ENCODE results near the gene GNG12. TPM values are rescaled to one million over a fixed set of nuclear protein-coding genes. Genes with fewer than 3 reads are reported as not detected.

The GNG12 gene
- total and polyA plus RNA-seq, 10 donors, result 15.2 to 102 (median 76.2) TPM

GRCh38 chr1:67834246-67834877 is 1.1 kb upstream of the GNG12 start:
- H3K27me3 ChIP-seq (replicated peaks in 1 of 7), result peaks cover 0 to 86% (median 24%) of the 10 kb centered on the region in 7 donors
- no peaks in the 10 kb centered on the region for H3K9me3 ChIP-seq
- H3K36me3 ChIP-seq, result no peaks in the 10 kb centered on the region
- intact Hi-C loops (cut with DNase I; ENCODE audit: low total_unique reads), result loop anchor here (10.0 kb wide), 1 partner anchor 70 kb away; no protein-coding TSS in a partner anchor
- DNase-seq, result no peak
- H3K4me3 ChIP-seq, result no peak overlapping the region
- H3K27ac ChIP-seq, result peak overlapping the region in 1 of 8 donors; percentile 88
- 57 to 77% (median 64%) methylated on average over 4 of the region's 4 CpGs for WGBS, 5 donors
- H3K4me1 ChIP-seq, result peaks cover 0 to 47% (median 27%) of the 10 kb centered on the region in 6 donors
- no peak for TF ChIP-seq CTCF (IDR thresholded peaks at IDR 0.05 in 8 of 11, conservative IDR thresholded peaks at IDR 0.05 in 3 of 11)
- TF ChIP-seq POLR2AphosphoS5 (IDR thresholded peaks at IDR 0.05), result no peak
- TF ChIP-seq POLR2A (IDR thresholded peaks at IDR 0.05), result no peak

- intact Hi-C loops (cut with DNase I; ENCODE audit: low total_unique reads), result loop anchor here (10.0 kb wide), 1 partner anchor 69 kb away; no protein-coding TSS in a partner anchor
- no peaks in the 10 kb centered on the region for H3K9me3 ChIP-seq
- 12 to 22% (median 16%) methylated on average over 15 to 21 of the region's 21 CpGs for WGBS, 5 donors
- peaks cover 0 to 81% (median 24%) of the 10 kb centered on the region in 7 donors for H3K27me3 ChIP-seq (replicated peaks in 1 of 7)
- peak overlapping the region; percentile 52 to 79 (median 60) for H3K4me3 ChIP-seq
- TF ChIP-seq CTCF (IDR thresholded peaks at IDR 0.05 in 8 of 11, conservative IDR thresholded peaks at IDR 0.05 in 3 of 11) (no peak), POLR2A (IDR thresholded peaks at IDR 0.05) (no peak), POLR2AphosphoS5 (IDR thresholded peaks at IDR 0.05) (peak in 1 of 3 donors; percentile 70)
- DNase-seq, result no peak
- H3K36me3 ChIP-seq, result no peaks in the 10 kb centered on the region
- peaks cover 0 to 47% (median 28%) of the 10 kb centered on the region in 6 donors for H3K4me1 ChIP-seq
- peak overlapping the region; percentile 61 to 89 (median 87) for H3K27ac ChIP-seq
Measured at GRCh38 chr1:67833602-67833940, 304 bp upstream of the GNG12 start.

- 1 to 2% (median 1%) methylated on average over 34 of the region's 34 CpGs for WGBS, 5 donors
- Histone ChIP-seq H3K4me1 (peaks cover 0 to 51% (median 28%) of the 10 kb centered on the region in 6 donors), H3K27me3 (replicated peaks in 1 of 7) (peaks cover 0 to 68% (median 24%) of the 10 kb centered on the region in 7 donors), H3K36me3 (no peaks in the 10 kb centered on the region), H3K27ac (peak overlapping the region; percentile 73 to 89 (median 87)), H3K4me3 (peak overlapping the region; percentile 52 to 79 (median 60)), H3K9me3 (no peaks in the 10 kb centered on the region)
- peak in 1 of 11 experiments; percentile 13 for TF ChIP-seq CTCF (IDR thresholded peaks at IDR 0.05 in 8 of 11, conservative IDR thresholded peaks at IDR 0.05 in 3 of 11)
- TF ChIP-seq POLR2AphosphoS5 (IDR thresholded peaks at IDR 0.05), result peak in 2 of 3 donors; percentile 80 to 82
- TF ChIP-seq POLR2A (IDR thresholded peaks at IDR 0.05), result peak in 1 of 3 donors; percentile 57
- intact Hi-C loops (cut with DNase I; ENCODE audit: low total_unique reads), result loop anchor here (10.0 kb wide), 1 partner anchor 67 kb away; no protein-coding TSS in a partner anchor
- DNase-seq, result peak; percentile 82
Measured at GRCh38 chr1:67831850-67832513, 1.3 kb downstream of the GNG12 start.
